GM12892 (cell line): ENCODE results near the gene S100B.
"Not testable (repeated sequence)": the region's sequence is repeated elsewhere in the genome, so short reads cannot be mapped to it uniquely, and the experiment has no call there.

Source experiments
- DNase-seq: peaks from one replicate; pipeline ENCODE4 v3.0.0; 2011; ENCODE audit not compliant: insufficient read length
- FAIRE-seq: peaks from 2 replicates; lab custom pipeline; 2011; peaks lifted over from hg19 to GRCh38; lab: Jason Lieb, UNC
- POLR2A ChIP-seq: IDR thresholded peaks from 2 replicates; pipeline ENCODE4 v1.6.1; 2011; ENCODE audit warnings: low read depth, low read length, control low read depth
- POLR2AphosphoS5 ChIP-seq: IDR thresholded peaks from 2 replicates; pipeline ENCODE4 v1.6.1; 2011; ENCODE audit warnings: low read depth, low read length, control low read depth
- TAF1 ChIP-seq: IDR thresholded peaks from 2 replicates; pipeline ENCODE4 v1.6.1; 2011; ENCODE audit warnings: low read depth, mild to moderate bottlenecking, control low read depth, low read length, borderline replicate concordance

S100B gene

DNA sequence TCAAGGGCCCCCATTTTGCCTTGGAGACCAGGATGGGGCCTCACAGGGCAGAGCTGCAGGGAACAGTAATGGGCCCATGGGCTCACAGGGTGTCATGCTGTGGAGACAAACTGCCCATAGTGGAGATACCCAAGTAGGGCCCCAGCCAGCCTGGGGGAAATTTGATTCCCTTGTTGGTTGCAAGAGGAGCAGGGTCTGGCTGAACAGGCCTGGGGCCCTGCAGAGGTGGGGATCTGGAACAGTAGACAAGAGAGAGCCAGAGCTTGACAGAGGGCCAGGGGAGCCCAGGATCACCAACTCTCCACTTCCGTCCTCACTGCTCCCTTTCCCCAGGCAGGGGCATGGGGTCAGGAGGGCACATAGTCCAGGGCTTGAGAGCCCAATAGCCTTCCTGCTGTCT is 8.7 kb downstream of the S100B start:
- no peak for FAIRE-seq
- TF ChIP-seq POLR2AphosphoS5: no peak
- TF ChIP-seq TAF1: no peak
- TF ChIP-seq POLR2A: no peak
- DNase-seq: no peak

DNA sequence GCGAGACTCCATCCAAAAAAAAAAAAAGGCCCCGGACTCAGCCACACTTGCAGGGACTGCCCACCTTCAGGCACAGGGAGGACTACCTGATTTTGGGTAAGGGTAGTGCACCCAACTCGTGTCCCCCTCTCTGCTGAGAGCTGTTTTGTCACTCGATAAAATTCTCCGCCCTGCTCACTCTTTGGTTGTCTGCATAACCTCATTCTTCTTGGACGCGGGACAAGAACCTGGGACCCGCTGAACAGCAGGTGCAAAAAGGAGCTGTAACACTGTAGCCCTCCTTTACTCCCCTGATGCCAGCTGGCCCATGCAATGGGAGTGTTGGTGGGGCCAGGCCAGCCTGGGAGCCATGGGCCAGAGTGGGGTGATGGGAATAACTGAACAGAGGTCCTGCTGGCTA is 10.6 kb downstream of the S100B start:
- FAIRE-seq (no peak), DNase-seq (no peak)
- TF ChIP-seq POLR2AphosphoS5 (no peak), POLR2A (no peak), TAF1 (no peak)

DNA sequence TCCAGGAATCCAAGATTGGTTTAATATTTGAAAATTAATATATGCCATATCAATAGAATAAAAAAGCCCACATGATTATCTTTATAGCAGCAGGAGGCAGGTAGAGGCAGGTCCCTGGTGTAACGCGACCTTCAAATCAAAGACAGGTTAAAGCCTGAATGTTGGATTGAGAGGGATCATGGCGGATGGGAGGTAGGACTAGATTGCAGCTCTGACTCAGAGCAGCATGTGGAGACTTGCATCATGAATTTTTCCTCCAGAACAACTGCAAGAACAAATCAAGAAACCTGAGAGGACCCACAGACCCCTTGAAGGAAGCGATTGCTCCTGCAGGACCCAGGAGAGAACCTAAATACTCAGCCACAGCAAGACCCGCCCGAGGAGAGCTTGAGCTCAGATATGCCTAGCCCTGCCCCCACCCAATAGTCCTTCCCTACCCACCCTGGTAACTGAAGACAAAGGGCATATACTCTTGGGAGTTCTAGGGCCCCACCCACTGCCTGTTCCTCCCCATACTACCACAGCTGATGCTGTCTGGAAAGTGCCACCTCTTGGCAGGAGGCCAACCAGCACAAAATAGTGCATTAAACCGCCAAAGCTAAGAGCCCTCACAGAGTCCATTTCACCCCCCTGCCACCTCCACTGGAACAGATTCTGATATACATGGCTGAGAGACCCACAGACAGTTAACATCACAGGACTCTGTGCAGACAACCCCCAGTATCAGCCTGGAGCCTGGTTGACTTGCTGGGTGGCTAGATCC is 19.5 kb downstream of the S100B start:
- DNase-seq (no peak), FAIRE-seq (no peak)
- TF ChIP-seq TAF1 (no peak), POLR2A (no peak), POLR2AphosphoS5 (no peak)

DNA sequence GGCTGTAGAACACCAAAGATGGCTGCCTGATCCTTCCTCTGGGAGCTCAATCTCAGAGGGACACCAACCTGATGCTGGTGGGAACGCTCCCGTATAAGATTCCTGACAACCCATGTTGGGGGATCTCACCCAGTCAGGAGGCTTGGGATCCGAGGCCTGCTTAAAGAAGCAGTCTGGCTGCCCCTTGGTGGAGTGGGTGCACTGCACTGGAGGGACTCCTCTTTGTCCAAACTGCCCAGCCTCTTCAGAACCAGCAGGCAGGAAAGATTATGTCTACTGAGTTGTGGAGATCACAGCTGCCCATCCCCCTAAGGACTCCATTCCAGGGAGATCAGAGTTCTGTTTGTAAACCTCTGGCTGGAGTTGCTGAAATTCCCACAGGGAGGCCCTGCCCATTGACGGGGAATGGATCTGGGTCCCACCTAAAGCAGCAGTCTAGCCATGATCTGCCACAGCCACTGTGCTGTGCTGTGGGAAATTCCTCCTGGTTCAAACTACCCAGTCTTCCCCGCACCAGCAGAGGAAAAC is 23.0 kb downstream of the S100B start:
- DNase-seq (no peak), FAIRE-seq (no peak)
- no peak for TF ChIP-seq POLR2AphosphoS5
- TF ChIP-seq POLR2A: no peak
- TF ChIP-seq TAF1: no peak

DNA sequence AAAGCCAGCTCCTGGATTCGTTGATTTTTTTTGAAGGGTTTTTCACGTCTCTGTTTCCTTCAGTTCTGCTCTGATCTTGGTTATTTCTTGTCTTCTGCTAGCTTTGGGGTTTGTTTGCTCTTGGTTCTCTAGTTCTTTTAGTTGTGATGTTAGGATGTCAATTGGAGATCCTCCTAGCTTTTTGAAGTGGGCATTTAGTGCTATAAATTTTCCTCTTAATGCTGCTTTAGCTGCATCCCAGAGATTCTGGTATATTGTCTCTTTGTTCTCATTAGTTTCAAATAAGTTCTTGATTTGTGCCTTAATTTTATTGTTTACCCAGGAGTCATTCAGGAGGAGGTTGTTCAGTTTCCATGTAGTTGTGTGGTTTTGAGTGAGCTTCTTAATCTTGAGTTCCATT is 25.5 kb downstream of the S100B start:
- not testable (repeated sequence) for DNase-seq, FAIRE-seq

DNA sequence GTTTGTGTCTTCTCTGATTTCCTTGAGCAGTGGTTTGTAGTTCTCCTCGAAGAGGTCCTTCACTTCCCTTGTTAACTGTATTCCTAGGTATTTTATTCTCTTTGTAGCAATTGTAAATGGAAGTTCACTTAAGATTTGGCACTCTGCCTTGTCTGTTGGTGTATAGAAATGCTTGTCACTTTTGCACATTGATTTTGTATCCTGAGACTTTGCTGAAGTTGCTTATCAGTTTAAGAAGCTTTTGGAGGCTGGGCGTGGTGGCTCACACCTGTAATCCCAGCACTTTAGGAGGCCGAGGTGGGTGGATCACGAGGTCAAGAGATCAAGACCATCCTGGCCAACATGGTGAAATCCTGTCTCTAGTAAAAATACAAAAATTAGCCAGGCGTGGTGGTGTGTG is 27.1 kb downstream of the S100B start:
- not testable (repeated sequence) for FAIRE-seq, DNase-seq

DNA sequence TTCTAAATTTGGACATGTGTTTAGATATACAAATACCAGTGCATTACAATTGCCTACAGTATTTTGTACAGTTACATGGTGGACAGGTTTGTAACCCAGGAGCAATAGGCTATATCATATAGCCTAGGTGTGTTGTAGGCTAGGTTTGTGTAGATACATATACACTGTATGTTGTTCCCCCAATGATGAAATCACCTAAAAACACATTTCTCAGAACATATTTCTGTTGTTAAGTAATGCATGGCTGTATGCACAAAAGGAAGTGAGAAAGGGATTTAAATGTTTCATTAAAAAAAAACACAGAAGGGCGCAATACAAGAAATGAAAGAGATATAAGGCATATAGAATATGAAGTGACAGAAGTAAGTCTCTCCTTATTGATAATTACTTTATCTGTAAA is 32.0 kb downstream of the S100B start:
- TF ChIP-seq POLR2AphosphoS5 (no peak), POLR2A (no peak), TAF1 (no peak)
- DNase-seq (no peak), FAIRE-seq (no peak)

DNA sequence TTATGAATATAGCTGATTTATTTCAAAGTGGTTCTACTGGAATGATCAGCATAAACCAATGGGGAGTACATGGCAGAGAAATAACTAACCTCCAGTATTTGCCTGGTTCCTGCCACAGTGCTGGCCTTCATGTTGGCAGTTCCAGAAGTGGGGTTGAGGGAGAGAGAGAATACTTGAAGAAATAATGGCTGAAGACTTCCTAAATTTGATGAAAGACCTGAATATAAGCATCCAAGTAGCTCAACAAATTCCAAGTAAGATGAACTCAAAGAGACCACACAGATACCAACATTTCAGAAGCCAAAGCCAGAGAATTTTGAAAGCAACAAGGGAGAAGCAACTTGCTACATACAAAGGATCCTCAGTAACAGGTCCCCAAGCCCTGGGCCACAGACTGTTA is 34.3 kb downstream of the S100B start:
- FAIRE-seq (no peak), DNase-seq (no peak)
- TF ChIP-seq POLR2A (no peak), POLR2AphosphoS5 (no peak), TAF1 (no peak)

DNA sequence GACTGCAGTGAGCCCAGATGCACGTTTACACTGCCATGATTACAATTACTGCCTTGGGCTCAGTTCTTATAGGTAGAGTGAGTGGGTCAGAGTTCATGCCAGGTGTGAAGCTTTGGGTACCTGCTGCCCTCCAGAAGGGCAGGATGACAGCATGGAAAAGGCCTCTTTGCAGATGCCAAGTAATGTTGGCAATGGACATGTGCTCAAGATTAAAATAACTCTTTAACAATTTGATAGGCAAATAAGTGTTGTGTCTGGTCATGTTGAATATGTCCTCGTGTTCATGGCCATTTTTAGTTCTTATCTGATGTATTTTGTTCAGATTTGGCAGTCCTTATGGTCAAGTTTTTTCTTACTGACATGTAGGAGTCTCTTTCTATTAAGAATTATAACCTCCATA is 34.8 kb downstream of the S100B start:
- FAIRE-seq (no peak), DNase-seq (no peak)
- TF ChIP-seq TAF1 (no peak), POLR2AphosphoS5 (no peak), POLR2A (no peak)

DNA sequence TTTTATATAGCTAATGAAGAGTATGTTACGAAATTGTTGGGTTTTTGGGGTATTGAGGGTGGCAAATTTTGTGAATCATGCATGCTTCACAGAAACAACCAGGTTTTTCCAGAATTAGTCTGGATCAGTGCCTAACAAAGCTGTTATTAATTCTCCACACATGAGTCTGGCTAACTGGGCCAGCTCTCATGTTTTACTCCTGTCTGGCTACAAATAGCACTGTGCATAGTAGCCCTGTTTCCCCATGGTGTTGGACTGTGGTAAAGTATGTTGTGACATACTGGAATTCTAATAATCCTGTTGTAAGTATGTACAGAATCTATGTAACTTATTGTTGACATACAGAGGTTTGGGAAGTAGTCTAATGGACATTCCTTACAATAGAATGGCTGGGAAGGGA is 35.8 kb downstream of the S100B start:
- TF ChIP-seq TAF1 (no peak), POLR2AphosphoS5 (no peak), POLR2A (no peak)
- no peak for FAIRE-seq
- DNase-seq: no peak

DNA sequence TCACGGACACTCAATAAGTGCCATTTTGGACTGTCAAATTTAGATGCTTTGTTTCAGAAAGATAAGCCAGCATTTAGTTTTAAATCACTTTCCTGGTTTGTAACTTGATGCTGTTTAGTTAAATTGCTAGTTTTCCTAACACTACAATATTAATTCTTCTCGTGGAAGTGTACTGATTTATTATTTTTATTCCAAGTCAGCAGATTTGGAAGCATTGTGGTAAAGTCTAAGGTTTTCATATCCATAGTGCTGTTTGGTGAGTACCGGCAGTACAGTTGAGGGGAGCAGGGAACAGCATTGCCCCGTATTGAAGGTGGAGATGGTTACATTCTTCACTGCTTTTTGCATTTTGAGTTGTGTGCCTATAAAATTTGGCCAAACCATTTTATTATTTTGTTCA is 36.3 kb downstream of the S100B start:
- FAIRE-seq (no peak), DNase-seq (no peak)
- TF ChIP-seq POLR2AphosphoS5: no peak
- no peak for TF ChIP-seq POLR2A
- no peak for TF ChIP-seq TAF1

DNA sequence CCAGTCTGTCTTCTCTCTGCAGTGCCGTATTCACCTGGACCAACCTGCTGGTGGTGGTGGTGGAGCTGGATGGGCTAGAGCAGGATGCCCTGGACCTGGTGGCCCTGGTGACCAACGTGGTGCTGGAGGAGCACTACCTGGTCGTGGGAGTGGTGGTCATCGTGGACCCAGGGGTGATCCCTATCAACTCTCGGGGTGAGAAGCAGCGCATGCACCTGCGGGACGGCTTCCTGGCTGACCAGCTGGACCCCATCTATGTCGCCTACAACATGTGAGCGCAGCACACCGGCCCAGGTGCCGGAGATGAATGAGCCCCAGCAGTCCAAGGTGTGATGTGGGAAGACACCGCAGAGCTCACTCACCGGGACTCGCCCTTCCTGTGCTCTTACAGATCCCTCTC is 37.5 kb downstream of the S100B start:
- no peak for FAIRE-seq
- TF ChIP-seq POLR2AphosphoS5: no peak
- TF ChIP-seq POLR2A: no peak
- no peak for TF ChIP-seq TAF1
- DNase-seq: no peak
